ENCODE data around the gene TEDC1.

TEDC1 gene

DNA sequence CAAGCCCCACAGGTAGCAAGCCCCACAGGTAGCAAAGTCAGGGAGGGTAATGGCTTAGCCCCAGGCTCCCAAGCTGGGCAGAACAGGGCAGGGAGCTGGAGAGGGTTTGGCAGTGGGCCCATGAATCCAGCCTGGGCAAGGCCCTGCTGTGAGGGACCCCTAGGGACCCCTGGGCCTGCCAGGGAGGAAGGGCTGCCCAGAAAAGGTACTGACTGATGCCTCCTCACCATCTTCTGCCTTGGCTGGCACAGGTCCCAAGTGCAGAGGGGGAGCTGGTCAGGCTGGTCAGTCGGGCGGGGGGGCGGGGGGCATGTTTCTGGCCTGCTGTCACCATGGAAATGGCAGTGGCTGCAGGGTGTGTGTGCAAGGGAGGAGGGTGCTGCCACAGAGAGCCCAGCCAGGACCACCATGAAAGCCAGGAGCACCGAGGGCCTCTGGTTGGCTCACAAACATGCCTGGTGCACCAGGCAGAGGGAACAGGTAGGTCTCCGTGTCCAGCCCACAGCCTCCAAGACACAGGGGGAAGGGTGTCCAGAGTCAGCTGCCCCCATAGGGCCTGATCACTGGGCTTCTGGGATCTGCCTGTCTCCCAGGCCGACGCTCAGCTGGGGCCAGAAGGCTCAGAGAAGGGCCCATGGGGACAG is 17.9 kb upstream of the TEDC1 start:
- no peak for DNase-seq (ENCODE audit: low read depth in 2 of 3, low spot score in 1 of 3)

DNA sequence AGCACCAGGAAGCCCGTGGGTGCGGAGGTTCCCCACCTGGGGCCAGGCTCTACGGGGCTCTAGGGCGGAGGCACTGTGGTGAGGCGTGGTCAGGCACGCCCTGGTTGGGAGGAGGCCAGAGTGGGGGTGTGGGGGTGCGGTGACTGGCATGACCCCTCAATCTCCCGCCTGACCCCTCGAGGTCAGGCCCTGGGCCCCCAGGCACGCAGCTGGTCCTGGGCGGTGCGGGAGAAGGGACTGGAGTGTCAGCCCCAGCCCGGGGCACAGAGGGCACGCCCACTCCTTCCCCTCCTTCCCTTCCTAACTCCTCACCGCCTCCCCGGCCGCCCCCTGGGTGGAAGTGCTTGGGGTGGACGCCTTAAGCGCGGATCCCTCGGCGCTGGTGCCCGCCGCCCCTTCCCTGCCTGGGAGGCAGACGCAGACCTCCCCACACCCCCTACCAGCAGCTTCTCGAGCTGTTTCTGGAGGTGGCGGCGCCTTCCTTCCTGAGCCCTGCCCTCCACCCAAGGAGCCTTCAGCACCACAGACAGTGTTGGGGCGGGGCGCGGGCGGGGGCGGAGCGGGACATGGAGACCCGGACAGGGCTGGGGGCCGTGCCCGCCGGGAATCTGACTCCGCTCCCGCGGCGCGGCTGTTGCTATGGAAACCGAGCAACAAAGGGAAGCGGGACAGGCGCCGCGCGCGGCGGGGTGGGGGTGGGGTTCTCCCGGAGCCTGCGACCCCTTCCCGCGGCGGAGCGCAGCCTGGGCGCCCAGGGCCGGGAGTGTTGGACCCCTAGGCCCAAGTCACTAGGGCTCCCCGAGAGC is 17.2 kb upstream of the TEDC1 start:
- DNase-seq (ENCODE audit: low read depth in 2 of 3, low spot score in 1 of 3), result peak in 1 of 3 donors; percentile 64

DNA sequence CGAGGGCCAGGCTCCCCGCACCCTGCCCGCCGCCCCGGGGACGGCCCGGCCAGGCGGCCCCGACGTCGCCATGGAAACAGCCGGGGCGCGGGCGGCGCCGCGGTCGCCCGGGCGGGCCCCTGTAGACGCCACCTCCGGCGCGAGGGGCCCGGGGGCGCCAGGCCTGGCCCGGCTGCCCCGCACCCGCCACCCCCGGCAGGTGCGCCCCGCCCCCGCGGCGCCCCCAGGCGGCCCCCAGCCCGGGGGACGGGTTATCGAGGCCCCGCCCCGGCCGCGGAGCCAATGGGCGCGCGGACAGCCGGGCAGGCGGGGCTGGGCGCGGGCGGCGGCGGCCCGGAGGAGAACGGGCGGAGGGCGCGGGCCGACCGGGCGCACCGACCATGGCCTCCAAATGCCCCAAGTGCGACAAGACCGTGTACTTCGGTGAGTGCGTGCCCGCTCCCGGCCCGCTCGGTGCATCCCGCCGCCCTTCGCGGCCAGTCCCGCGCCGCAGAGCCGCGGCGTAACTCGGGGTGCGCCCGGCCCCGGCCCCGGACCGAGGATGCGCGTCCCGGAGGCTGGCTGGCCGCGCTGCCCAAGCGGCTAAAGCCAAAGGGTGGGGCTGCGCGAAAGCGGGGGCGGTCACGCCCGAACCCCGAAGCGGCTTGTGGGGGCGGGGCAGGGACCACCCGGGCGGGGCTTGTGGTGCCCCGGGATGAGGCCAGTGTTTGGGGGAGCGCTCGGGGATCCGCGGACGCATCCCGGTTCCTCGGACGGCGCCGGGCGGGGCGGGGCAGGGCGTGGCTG is 16.4 kb upstream of the TEDC1 start, which contains the start of gene CRIP2:
CRIP2 (plus strand) TSS at position 339 of the 786 bp plus-strand sequence; CDS start at position 381, 42 bp downstream.
- no peak for DNase-seq (ENCODE audit: low read depth in 2 of 3, low spot score in 1 of 3)

DNA sequence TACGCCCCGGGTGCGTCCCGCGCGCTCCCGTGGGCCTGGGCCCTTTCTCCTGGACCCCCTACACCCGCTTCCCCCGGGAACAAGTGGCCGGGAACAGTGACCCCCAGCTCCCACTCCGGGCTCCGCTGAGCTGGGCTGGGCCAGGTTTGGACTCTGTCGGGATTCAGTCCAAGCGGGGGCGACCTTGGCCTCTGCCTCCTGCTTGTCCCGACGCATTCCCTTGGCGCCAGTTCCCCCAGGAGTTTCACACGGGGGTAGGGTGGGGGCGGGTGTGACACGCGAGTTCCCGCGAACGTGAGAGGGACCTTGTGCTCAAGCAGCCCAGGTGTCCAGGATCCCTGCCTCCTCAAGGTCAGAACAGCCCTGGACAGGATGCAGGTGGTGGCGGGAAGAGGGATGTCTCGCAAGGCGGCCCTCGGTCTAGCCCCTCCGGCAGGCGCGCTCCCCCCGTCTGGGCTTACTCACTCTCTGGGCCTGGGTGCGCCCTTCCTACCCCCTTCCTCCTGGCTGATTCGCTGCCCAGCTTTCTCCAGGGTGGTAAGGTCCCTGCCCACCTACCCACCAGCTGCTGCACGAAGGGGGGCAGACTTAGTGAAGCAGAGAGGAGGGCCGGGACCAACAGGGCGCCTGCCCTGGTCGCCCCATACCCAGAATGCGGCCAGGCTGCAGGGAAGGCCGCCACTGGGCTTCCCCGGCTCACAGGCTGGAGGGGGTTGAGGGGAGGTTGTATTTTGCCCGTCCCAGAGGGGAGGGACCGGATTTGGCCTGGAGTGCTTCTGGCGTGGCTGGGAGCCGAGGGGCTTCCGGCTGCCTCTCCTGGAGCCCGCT is 15.6 kb upstream of the TEDC1 start:
- no peak for DNase-seq (ENCODE audit: low read depth in 2 of 3, low spot score in 1 of 3)

DNA sequence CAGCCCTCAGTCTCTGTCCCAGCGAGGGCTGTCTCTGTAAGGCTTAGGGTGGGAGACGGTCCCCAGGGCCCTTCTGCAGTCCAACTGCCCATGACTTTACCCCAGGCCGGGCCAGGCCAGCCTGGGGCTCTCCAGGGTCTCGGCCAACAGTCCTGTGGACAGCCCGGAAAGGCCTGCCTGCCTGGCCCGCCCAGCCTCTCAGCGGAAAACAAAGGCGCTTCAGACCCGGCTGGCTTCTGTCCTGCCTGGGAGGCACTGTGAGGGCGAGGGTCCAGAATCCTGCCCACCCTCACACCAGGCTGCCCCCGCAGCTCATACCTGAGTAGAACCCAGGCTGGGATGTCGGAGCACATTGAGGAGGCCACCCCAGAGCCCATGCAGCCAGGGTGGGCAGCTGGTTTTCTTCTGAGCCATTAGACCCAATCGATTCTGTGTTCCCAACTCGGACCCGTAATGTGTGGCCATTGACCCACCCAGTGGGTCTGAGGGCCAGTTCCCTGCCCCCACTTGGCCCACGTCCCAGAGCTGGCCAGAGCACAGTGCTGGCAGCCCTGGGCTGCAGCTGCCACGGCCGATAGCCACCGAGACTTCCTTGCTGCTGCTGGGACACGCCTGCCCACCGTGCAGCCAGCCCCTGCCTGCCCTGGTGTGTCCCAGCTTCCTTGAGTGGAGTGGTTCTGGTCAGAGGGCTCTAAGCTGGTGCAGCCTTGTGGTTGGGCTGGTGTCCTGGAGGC is 14.8 kb upstream of the TEDC1 start:
- DNase-seq (ENCODE audit: low read depth in 2 of 3, low spot score in 1 of 3), result no peak

DNA sequence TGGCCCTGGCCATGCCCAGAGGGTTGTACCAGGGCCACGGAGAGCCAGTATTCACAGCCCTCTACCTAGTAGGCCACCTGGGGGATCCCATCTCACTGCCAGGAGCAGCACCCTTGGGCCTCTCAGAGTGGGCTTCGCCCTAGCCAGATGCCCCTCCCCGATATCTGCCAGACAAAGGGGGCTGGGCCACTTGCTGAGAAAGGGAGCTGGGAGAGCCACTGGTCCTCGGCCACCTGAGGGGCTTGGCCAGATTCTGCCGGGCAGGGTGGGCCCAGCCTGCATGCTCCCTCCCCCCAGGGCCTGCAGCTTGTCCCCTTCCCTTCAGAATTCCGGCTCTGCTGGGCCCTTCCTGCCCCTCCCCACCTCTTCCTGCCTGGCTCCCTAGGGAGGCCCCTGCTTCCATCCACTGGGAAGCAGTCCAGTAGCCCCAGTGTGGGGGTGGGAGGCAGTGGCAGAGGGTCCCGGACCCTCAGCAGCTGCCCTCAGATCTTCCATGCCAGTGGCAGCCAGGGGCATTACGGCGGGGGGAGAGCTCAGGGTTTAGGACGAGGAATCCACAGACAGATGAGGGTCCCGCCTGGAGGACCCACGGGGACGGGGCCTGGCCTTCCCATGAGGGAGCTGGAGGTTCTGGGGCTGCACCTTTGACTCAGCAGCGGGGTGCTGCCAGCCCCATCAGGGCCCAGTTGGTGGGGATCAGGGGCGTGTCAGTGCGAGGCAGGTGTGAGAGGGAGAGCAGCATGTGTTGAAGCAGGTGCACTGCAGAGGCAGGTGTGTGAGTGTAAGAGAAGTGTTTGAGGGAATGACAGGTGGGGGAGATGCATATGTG is 14.0 kb upstream of the TEDC1 start:
- no peak for DNase-seq (ENCODE audit: low read depth in 2 of 3, low spot score in 1 of 3)

DNA sequence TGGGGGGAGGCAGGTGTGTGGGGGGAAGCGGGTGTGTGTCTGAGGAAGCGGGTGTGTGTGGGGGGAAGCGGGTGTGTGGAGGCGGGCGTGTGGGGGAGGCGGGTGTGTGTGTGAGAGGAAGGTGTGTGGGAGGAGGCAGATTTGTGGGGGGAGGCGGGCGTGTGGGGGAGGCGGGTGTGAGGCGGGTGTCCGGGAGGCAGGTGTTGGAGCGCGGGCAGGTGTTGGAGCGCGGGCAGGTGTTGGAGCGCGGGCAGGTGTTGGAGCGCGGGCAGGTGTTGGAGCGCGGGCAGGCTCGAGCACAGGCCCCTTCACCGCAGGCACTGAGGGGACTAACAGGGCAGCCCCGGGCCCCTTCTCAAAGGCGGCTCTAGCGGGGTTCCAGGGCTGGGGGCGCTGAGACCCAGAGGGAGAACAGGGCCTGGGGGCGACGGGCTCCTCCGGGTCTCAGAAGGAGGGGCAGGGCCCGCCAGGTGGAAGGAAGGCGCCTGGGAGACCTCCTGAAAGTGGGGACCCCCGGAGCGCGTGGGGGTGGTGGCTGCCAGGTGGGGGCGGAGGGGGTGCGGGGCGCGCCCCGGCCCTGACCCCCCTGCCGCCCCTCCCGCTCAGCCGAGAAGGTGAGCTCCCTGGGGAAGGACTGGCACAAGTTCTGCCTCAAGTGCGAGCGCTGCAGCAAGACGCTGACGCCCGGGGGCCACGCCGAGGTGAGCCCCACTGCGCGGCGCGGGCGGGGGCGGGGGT is 13.2 kb upstream of the TEDC1 start:
- no peak for DNase-seq (ENCODE audit: low read depth in 2 of 3, low spot score in 1 of 3)

DNA sequence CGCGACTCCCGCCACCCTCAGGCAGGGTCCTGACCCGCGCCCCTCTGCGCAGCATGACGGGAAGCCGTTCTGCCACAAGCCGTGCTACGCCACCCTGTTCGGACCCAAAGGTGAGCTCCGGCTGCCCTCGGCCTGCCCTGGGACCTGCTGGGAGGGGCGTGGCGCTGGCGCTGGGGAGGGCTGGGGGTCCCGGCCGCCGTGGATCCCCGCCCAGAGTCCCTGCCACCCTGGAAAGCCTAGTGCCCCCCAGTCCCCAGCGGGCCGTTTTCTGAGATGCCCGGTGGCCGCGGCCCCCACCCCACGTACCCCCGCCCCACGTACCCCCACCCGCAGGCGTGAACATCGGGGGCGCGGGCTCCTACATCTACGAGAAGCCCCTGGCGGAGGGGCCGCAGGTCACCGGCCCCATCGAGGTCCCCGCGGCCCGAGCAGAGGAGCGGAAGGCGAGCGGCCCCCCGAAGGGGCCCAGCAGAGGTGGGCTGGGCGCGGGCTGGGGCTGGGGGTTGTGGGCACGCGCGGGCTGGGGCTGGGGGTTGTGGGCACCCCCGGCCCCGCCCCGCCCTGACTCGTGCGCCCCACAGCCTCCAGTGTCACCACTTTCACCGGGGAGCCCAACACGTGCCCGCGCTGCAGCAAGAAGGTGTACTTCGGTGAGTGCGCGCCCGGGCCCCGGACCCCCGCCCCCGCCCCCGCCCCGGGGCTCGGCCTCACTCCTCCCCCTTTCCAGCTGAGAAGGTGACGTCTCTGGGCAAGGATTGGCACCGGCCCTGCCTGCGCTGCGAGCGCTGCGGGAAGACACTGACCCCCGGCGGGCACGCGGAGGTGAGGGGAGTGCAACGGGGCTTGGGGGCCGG is 12.4 kb upstream of the TEDC1 start:
- DNase-seq (ENCODE audit: low read depth in 2 of 3, low spot score in 1 of 3), result no peak

DNA sequence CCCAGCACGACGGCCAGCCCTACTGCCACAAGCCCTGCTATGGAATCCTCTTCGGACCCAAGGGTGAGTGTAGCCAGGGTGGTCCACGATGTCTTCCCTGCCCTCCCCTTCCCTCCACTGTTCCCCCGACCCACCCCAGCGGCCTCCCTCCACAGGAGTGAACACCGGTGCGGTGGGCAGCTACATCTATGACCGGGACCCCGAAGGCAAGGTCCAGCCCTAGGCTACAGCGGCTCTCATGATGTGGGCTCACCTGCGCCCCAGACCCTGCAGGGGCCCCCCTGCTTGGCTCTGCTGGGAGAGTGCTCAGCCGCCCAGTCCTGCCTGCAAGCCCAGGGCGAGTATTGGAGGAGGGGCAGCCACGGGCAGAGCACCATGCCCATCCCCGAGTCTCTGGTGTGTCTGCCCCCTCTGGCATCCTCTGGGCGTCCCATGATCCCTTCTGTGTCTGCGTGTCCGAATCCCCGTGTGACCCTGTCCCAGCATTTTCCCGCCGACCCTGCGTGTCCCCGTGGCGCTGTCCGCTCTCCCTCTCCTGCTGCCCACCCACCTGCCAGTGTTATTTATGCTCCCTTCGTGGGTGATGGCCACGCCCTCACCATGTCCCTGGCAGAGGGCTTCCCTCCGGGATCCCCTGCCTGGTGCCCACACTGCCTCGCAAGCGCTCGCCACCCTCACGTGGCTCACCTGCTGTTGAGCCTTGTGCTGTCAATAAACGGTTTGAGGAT is 11.5 kb upstream of the TEDC1 start:
- DNase-seq (ENCODE audit: low read depth in 2 of 3, low spot score in 1 of 3), result no peak

DNA sequence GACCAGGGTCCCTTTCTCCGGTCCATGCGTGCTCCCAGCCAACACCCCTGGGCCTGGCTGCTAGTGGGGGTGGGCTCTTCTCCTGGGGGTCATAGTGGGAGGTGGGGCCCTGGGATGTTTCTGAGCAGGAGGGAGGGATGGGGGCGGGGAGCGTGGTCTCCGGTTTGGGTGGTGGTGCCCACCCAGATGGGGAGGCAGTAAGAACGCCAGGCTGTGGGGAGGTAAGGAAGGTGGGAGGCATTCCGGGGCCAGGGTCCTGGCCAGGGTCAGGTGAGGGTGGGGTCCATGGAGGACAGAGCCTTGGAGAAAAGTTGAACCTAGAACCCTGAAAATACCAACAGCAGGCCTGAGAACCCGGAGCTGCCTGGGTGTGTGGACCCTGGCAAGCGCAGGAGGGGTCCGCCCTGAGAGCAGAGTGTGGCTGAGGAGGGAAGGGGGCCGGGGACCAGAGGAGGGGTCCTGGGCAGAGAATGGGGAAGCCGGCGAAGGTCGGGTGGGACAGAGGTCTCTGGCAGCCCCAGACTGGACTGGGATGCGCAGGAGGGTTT is 10.8 kb upstream of the TEDC1 start:
- DNase-seq (ENCODE audit: low read depth in 2 of 3, low spot score in 1 of 3), result no peak

DNA sequence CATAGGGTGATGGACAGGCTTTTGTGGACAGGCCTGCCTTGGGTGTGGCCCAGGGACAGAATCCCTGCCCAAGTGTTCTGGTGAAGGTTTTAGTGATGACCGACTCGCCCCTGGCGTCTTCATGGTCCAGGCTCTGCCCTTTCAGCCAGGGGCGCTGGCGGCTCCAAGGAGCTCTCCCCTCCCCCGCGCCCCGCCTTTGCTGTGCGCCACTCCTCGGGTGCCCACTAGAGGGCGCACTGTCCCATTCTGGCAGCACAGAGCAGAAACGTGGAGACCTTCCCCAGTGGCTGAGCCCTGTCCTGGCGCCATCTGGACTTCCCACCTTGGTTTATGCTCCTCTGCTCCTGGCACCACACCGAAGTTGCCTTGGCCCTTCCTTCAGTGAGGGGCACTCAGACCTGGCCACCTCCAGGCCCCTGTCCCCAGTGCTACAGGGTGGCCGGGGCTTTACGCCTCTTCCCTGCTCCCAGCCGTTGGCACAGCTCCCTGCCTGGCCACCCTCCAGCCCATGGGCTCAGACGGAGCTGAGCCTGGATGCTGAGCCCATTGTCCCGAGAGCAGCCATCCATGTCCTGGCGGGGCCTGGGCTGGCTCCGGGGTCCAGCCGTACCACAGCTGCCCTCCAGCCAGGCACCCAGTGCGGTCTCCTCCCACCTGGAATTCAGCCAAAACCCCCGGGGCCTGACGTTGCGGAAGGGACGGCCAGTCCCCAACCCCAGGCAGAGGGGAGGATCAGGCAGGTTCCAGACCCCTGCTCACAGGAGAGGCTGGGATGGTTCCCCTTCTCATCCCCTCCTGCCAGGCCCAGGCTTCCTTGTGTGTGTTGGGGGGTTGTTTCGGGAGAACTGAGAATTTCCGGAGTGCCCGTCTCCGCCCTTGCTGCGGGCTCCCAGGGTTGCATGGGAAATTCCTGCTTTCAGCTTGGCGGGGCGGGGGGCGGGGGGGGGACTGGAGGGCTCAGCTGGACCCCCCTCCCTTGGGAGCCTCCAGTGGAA is 9.9 kb upstream of the TEDC1 start:
- peak; percentile 79 to 94 (median 87) for DNase-seq (ENCODE audit: low read depth in 2 of 3, low spot score in 1 of 3)

DNA sequence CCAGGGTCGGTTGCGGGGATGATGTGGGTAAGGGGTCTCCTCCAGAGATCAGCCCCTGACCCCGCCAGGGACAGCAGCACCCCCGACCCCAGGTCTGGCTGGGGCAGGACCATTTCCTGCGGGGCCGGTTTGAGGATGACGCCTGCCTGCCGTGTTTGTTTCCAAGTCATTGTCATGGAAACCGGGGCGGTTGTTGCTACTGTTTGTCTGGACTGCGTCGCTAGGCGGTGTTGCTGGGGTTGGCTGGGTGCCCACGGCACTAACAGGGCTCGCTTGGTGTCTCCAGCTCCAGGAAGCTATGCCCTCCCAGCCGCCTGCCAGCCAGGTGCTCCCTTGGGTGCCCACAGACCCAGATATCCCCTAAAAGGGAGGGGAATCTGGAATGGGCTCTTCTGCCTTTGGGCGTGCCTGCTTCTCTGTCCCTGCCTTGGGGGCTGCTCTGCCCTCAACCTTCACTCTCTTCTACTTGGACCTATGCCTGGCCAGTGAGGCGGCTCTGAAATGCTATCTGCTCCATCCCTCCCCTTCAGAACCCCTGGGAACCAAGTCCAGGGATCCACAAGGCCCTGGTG is 9.1 kb upstream of the TEDC1 start:
- DNase-seq (ENCODE audit: low read depth in 2 of 3, low spot score in 1 of 3), result peak; percentile 86 to 91 (median 89)

DNA sequence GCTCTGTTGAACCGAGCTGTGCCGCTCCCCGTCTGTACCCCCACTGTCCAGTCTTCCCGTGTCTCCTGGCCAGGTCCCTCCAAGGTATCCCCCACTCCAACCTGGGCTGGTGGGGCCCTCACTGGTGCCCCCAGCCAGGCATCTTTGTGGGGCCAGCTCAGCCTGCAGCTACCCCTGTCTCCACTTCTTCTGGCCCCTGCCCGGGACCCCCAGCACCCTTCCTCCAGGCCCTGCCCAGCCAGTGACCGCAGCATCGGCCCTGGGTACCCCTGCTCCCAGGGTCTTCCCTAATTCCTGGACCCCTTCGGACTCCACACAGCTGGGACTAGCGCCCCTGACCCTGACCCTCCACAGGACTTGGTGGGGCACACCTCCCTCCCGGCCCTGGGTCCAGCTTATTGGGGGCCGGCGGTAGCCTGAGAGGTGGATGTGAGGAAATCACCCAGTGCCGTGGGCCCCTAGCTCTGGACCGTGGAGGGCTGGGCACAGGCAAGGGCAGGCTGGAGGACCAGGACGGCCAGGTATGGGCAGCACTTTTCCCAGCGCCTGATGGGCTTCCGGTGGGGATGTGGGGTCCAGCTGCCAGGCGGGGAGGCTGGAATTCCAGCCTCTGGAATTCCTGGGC is 8.4 kb upstream of the TEDC1 start:
- DNase-seq (ENCODE audit: low read depth in 2 of 3, low spot score in 1 of 3), result no peak

DNA sequence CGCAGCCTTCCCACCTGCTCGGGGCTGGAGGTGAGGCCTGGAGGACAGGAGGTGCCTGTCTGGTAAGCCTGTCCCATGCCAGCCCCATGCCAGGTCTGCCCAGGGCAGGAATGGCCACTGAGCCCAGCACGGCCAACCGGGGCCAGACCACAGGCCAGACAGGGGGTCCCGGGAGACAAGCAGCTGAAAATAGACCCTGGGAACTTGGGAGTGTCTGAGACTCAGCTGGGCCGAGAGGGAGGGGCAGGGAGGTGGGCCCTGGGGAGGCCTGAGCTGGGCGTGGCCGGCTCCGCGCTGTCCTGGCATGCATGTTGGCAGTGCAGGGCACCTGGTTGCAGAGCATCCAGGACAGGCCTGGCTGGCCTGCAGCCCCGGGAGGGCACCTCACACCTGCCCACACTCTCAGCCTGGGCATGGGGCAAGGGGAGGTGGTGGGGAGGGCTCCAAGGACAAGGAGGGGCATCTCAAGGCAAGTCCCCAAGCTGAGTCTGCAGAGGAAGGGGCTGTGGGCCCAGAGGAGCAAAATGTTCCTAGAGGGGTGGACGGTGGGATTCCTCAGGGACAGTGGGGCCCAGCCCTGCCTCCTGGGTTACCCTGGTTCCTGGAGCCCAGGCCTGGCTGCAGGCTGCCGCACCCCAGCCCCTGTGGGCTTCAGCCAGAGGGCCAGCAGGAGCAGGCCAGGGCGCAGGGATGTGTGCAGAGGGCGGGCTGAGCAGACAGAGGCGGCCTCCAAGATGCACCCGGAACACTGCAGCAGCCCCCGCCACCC is 7.6 kb upstream of the TEDC1 start:
- DNase-seq (ENCODE audit: low read depth in 2 of 3, low spot score in 1 of 3), result no peak

Measured in stimulated activated CD4-positive, alpha-beta T cell treated with anti-CD3 and anti-CD28 coated beads, Interleukin-12 subunit alpha, Interleukin-12 subunit beta, amount 100 ng/mL, for 48 hours (primary cell).